Epithelial cell of proximal tubule (primary cell): ENCODE results near the gene PLB1. TPM values are rescaled to one million over a fixed set of nuclear protein-coding genes. Genes with fewer than 3 reads are reported as not detected.

Experiments used
- DNase-seq: peaks from one replicate; pipeline ENCODE4 v3.0.0-alpha.2; 2011; ENCODE audit warnings: low read depth
- H3K4me3 ChIP-seq: 2 replicates; pipeline ENCODE4 v1.5.1; 2011; ENCODE audit warnings: low read depth, mild to moderate bottlenecking, low read length
- CTCF ChIP-seq: conservative IDR thresholded peaks from 2 replicates; pipeline ENCODE4 v1.5.1; 2012; ENCODE audit warnings: low read depth, mild to moderate bottlenecking, low read length
- total RNA-seq: library from RNA; depleted of rRNA; stranded (reverse); fragments of >200 nt; gene quantifications from 2 replicates; pipeline ENCODE4 v1.2.3, GENCODE V29; 2015

Gene PLB1
- total RNA-seq, 1 donor from 2014 or later: 2.1 TPM

- no peak for DNase-seq
- no peak overlapping the region for H3K4me3 ChIP-seq
- TF ChIP-seq CTCF: no peak
Measured at GRCh38 chr2:28488083-28488830, 7.6 kb upstream of the PLB1 start.

- no peak for TF ChIP-seq CTCF
- DNase-seq: no peak
- H3K4me3 ChIP-seq: no peak overlapping the region
Measured at GRCh38 chr2:28488858-28489575, 6.8 kb upstream of the PLB1 start.

GRCh38 chr2:28490558-28490957 lies 5.3 kb upstream of the PLB1 start:
- no peak overlapping the region for H3K4me3 ChIP-seq
- DNase-seq: no peak
- TF ChIP-seq CTCF: no peak

GRCh38 chr2:28492282-28492681 lies 3.6 kb upstream of the PLB1 start:
- H3K4me3 ChIP-seq: no peak overlapping the region
- TF ChIP-seq CTCF: no peak
- no peak for DNase-seq

- no peak overlapping the region for H3K4me3 ChIP-seq
- no peak for TF ChIP-seq CTCF
- DNase-seq: no peak
Measured at GRCh38 chr2:28493636-28494035, 2.2 kb upstream of the PLB1 start.

GRCh38 chr2:28496781-28497180 lies 921 bp downstream of the PLB1 start:
- no peak for TF ChIP-seq CTCF
- DNase-seq: no peak

More at GRCh38 chr2:28496781-28497180, 921 bp downstream of the PLB1 start:
- no peak overlapping the region for H3K4me3 ChIP-seq
